ENCODE measurements around the gene KRR1.

Gene KRR1

DNA sequence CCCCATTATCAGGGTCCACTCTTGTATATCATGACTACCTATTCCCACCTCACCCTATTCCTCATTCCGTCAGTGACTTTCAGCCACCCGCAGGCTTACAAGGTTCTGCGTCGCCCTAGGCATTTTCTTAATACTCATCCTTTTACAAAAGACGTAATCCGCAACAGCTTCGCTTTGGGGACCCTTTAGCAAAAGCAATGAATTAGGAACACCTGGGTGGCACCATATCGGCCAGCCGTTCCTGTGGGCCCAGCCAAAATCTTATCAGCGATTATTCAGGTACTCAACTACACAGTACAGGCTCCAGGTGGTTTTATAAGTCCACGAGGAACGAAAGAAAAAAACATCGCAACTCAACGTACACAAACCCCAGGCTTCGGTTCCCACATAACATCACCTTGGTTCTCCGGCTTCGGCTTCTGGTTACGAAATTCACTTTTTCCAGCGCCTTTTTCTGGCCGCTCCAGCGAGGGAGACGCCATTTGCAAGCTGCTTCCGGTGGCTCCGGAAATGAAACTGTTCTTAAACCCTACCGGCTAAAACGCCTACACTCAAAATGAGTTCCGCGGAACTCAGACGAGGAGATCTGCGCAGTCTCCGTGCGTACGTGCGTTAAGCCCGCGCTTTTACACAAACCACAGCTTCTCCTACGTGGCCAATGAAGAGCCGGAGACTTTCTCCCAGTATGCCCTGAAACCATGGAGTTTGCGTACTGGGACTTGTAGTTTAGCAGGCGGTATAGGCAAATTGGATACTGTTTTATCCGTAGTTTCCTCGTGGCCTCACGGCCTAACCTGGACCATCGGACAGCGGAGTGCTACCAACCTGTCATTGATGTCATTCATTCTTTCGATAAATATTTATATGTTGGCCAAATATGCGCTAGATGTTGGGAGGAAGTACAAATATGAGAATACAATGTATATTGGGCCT is at the start of gene KRR1:
TSS of gene KRR1 (minus strand) at position 494 of the 933 bp plus-strand sequence. CDS start at position 482, 12 bp downstream.
- peak; percentile 99 for ATAC-seq
- Mint-ChIP-seq H3K36me3 (peaks cover under 1% of the 10 kb centered on the region), H3K4me1 (peaks cover 30% of the 10 kb centered on the region), H3K27me3 (no peaks in the 10 kb centered on the region), H3K9me3 (no peaks in the 10 kb centered on the region), H3K27ac (peak within 1 kb of the TSS; percentile 97), H3K4me3 (peak within 1 kb of the TSS; percentile 96)

DNA sequence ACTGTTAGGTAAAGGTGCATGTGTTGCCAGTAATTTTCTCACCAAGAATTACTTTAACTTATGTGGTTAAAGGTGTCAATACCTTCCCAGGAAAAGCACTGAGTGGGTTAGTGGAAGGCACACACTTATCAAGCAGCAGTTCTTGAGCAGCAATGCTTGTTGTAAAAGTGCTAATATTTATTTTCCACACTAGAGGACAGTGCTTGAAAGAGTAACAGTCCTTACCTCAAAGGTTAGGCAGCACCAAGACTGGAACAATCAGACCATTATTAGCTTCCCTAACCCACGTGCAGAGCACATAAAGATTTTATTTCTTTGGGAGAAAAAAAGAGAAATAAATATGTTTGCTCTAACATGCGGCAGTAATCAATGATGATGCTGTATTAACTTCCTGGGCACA is 48.8 kb upstream of the KRR1 start:
- Mint-ChIP-seq H3K4me3 (no peak overlapping the region), H3K27me3 (peaks cover 9% of the 10 kb centered on the region), H3K27ac (no peak overlapping the region), H3K4me1 (no peaks in the 10 kb centered on the region), H3K9me3 (no peaks in the 10 kb centered on the region), H3K36me3 (no peaks in the 10 kb centered on the region)
- no peak for ATAC-seq

DNA sequence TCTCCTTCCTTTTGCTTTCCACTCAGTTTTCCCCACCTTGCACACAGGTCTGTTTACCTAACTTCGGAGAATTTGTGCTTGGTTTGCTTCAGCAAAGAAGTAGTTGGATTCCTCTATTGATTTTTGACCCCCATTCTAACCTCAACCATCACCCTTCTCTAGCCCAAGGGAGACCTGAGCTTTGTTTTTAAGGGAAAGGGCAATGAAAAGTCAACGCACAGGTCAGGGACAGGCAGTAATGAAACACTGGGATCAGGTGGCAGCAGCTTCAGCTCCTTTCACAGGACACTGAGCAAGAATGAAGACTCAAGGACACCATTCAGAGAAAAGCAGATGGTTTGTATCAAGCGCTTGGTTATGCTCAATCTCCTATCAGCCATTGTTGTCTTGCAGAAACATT is 46.9 kb upstream of the KRR1 start:
- no peak for ATAC-seq
- peaks cover 9% of the 10 kb centered on the region for H3K27me3 Mint-ChIP-seq
- H3K9me3 Mint-ChIP-seq = no peaks in the 10 kb centered on the region
- no peak overlapping the region for H3K27ac Mint-ChIP-seq
- H3K4me1 Mint-ChIP-seq = no peaks in the 10 kb centered on the region
- no peak overlapping the region for H3K4me3 Mint-ChIP-seq
- no peaks in the 10 kb centered on the region for H3K36me3 Mint-ChIP-seq

- no peak overlapping the region for H3K4me3 Mint-ChIP-seq
Observed at GRCh38 chr12:75556311-75556899, 45.0 kb upstream of the KRR1 start.

DNA sequence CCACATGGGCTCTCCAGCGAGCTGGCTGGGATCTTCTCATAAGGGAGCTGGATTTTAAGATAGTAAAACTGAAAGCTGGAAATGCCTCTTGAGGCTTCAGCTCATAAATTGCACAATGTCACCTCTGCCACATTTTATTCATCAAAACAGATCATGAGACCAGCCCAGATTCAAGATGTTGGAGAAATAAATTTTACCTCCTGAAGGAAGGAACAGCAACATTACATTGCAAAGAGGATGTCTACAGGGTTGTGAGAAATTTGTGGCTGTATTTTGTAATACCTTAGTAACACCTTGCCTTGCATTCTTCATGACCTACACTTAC is 43.1 kb upstream of the KRR1 start:
- Mint-ChIP-seq H3K36me3 (no peaks in the 10 kb centered on the region), H3K27me3 (peaks cover 10% of the 10 kb centered on the region), H3K4me1 (no peaks in the 10 kb centered on the region), H3K9me3 (no peaks in the 10 kb centered on the region), H3K27ac (no peak overlapping the region), H3K4me3 (no peak overlapping the region)
- no peak for ATAC-seq

More at GRCh38 chr12:75556311-75556899, 45.0 kb upstream of the KRR1 start:
- Mint-ChIP-seq H3K27me3 (peaks cover 3% of the 10 kb centered on the region), H3K9me3 (no peaks in the 10 kb centered on the region), H3K27ac (no peak overlapping the region), H3K4me1 (no peaks in the 10 kb centered on the region), H3K36me3 (no peaks in the 10 kb centered on the region)
- ATAC-seq = no peak

GRCh38 chr12:75553836-75554555 is 42.6 kb upstream of the KRR1 start:
- ATAC-seq = no peak
- no peaks in the 10 kb centered on the region for H3K4me1 Mint-ChIP-seq
- H3K27me3 Mint-ChIP-seq = peaks cover 10% of the 10 kb centered on the region
- no peak overlapping the region for H3K4me3 Mint-ChIP-seq
- no peaks in the 10 kb centered on the region for H3K9me3 Mint-ChIP-seq
- H3K27ac Mint-ChIP-seq = no peak overlapping the region
- no peaks in the 10 kb centered on the region for H3K36me3 Mint-ChIP-seq

DNA sequence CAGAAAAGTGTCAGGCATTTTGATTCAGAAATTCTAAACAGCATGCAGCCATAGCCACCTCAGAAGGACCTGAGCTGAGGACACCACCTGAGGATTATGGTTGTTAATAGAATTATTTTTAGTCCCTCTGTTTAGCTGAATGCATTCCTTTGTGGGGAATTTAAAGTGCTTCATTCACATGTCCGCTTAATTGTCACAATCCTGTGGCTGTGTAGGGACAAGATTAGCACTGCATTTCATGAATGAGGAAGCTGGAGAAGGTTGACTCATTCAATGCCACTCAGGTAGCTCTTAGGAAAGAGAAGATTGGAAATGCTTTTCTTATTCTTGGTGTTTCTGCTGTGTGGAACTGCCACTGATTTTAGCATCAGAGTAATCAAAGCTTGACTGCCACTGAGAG is 42.0 kb upstream of the KRR1 start:
- no peak overlapping the region for H3K27ac Mint-ChIP-seq
- H3K36me3 Mint-ChIP-seq = no peaks in the 10 kb centered on the region
- peaks cover 10% of the 10 kb centered on the region for H3K27me3 Mint-ChIP-seq
- ATAC-seq = no peak
- no peaks in the 10 kb centered on the region for H3K9me3 Mint-ChIP-seq
- no peaks in the 10 kb centered on the region for H3K4me1 Mint-ChIP-seq
- no peak overlapping the region for H3K4me3 Mint-ChIP-seq

DNA sequence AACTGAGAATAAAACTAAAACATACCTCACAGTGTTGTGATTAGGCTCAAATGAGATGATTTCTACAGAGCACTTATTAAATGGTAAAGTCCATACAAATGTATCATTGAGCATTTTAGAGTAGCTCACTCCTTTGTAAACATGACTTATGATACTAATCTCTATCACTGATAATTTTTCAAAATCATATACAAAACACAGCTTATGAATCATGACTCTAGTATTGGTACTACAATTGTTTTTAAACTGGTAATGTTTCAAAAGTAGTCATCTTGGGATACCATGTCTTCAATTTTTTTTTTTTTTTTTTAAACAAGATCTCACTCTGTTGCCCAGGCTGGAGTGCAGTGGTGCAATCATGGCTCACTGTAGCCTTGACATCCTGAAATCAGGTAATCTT is 40.1 kb upstream of the KRR1 start:
- no peaks in the 10 kb centered on the region for H3K36me3 Mint-ChIP-seq
- ATAC-seq = no peak

DNA sequence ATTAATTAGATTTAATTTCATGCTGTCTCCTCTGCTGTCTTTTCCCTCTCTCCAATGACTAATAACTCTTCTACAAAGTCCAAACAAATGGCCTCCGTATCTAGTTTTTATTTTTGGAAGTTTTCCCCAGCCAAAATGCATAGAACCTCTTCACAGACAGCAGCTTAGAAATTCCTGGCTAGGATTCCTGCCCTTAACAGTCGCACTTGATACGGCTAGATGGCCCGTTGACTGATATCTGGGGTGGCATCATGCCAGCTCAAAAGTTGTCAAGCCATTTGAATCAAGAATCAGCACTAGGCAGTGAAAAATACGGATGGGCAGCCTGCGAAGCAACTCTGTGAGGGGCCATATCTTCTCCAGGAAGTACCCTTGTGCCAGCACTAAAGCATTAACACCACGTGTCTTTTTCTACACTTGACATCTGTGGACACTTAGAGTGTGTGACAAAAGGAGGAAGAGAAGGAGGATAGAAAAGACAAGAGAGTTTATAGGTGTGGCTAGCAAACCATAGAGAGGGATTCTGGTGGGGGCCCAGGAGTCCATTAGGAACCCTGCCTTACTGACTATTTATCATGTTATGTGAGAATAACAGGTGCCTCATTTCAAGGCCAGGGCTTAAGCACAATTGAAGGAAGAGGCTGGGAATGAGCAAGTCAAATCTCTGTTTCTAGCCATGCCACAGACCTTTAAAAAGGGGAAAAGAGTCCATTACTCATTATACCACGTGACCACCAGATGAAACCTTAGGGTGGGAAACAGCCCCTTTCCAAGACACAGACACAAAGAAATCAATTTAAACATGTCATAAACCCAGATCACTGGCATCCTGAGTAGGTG is 39.2 kb upstream of the KRR1 start:
- no peaks in the 10 kb centered on the region for H3K4me1 Mint-ChIP-seq
- no peaks in the 10 kb centered on the region for H3K36me3 Mint-ChIP-seq
- no peaks in the 10 kb centered on the region for H3K9me3 Mint-ChIP-seq
- ATAC-seq = no peak
- no peak overlapping the region for H3K4me3 Mint-ChIP-seq
- H3K27ac Mint-ChIP-seq = no peak overlapping the region
- peaks cover 20% of the 10 kb centered on the region for H3K27me3 Mint-ChIP-seq

More for the DNA sequence above, 40.1 kb upstream of the KRR1 start:
- Mint-ChIP-seq H3K27ac (no peak overlapping the region), H3K27me3 (peaks cover 19% of the 10 kb centered on the region), H3K4me1 (no peaks in the 10 kb centered on the region), H3K9me3 (no peaks in the 10 kb centered on the region), H3K4me3 (no peak overlapping the region)

DNA sequence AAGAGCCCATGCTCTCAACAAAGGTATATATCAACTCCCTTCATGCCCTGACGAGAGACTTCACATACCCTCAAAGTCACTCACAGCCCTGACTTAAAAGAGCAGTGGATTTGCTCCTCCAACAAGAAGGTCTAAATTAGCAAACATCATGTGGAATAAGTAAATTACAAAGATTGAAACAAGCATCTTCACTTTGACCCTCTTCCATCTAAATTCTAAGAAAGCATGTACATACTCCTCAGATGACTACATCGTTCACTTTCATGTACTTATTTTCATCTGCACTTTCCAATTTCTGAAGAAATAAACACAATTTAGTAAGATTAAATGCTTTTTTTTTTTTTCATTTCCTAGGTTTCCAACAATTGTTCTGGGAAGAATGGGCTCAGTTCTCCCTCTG is 38.6 kb upstream of the KRR1 start:
- no peaks in the 10 kb centered on the region for H3K36me3 Mint-ChIP-seq
- peaks cover 26% of the 10 kb centered on the region for H3K27me3 Mint-ChIP-seq
- no peaks in the 10 kb centered on the region for H3K4me1 Mint-ChIP-seq
- H3K9me3 Mint-ChIP-seq = no peaks in the 10 kb centered on the region
- no peak for ATAC-seq
- no peak overlapping the region for H3K27ac Mint-ChIP-seq
- H3K4me3 Mint-ChIP-seq = no peak overlapping the region

DNA sequence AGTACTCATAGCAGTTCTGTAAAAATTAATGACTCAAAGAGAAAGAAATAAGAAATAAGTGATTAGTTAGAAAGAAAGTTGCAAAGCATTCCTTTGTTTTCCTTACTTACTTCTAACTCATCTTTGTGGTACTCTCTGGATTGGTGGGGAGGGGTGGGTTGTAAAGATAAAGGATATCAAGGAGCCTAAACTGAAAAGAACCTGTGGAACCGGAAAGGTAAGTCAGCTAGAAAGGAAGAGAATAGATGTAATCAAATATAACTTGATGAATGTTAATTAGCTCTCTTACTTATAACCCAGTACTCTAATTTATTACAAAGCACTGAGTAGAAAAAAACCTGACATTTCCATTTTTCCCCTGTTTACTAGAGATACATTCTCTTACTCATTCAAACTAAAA is 37.5 kb upstream of the KRR1 start:
- ATAC-seq = no peak
- no peak overlapping the region for H3K4me3 Mint-ChIP-seq
- no peak overlapping the region for H3K27ac Mint-ChIP-seq
- H3K9me3 Mint-ChIP-seq = no peaks in the 10 kb centered on the region
- H3K4me1 Mint-ChIP-seq = no peaks in the 10 kb centered on the region
- H3K36me3 Mint-ChIP-seq = no peaks in the 10 kb centered on the region
- peaks cover 37% of the 10 kb centered on the region for H3K27me3 Mint-ChIP-seq

GRCh38 chr12:75545636-75546035 is 34.2 kb upstream of the KRR1 start:
- H3K27ac Mint-ChIP-seq = no peak overlapping the region
- H3K4me3 Mint-ChIP-seq = no peak overlapping the region
- no peaks in the 10 kb centered on the region for H3K9me3 Mint-ChIP-seq
- no peaks in the 10 kb centered on the region for H3K4me1 Mint-ChIP-seq
- no peaks in the 10 kb centered on the region for H3K36me3 Mint-ChIP-seq
- ATAC-seq = no peak
- peaks cover 45% of the 10 kb centered on the region for H3K27me3 Mint-ChIP-seq

DNA sequence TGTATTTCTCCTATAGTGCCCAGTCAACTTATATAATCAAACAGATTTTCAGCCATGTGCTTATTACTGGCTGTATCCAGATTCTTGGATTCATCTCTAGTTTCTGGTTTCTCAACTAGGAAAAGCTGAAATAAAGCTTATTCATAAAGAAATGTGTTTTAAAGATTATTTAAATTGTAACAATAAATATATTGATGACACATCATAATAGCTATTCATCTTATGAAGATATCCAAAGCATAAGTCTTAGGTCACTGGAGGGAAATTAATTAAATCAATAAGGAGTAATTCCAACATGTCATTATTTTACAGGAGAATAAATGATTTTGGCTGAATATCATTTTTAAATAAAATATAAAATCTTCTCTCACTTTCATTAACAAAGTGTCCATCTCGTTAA is 32.1 kb upstream of the KRR1 start:
- Mint-ChIP-seq H3K27ac (no peak overlapping the region), H3K27me3 (peaks cover 37% of the 10 kb centered on the region), H3K4me1 (no peaks in the 10 kb centered on the region), H3K9me3 (no peaks in the 10 kb centered on the region), H3K4me3 (no peak overlapping the region), H3K36me3 (no peaks in the 10 kb centered on the region)
- ATAC-seq = no peak

- peaks cover 33% of the 10 kb centered on the region for H3K27me3 Mint-ChIP-seq
- no peaks in the 10 kb centered on the region for H3K9me3 Mint-ChIP-seq
- H3K27ac Mint-ChIP-seq = no peak overlapping the region
- no peaks in the 10 kb centered on the region for H3K36me3 Mint-ChIP-seq
- ATAC-seq = no peak
- no peaks in the 10 kb centered on the region for H3K4me1 Mint-ChIP-seq
- H3K4me3 Mint-ChIP-seq = no peak overlapping the region
Observed at GRCh38 chr12:75542942-75543341, 31.5 kb upstream of the KRR1 start.

DNA sequence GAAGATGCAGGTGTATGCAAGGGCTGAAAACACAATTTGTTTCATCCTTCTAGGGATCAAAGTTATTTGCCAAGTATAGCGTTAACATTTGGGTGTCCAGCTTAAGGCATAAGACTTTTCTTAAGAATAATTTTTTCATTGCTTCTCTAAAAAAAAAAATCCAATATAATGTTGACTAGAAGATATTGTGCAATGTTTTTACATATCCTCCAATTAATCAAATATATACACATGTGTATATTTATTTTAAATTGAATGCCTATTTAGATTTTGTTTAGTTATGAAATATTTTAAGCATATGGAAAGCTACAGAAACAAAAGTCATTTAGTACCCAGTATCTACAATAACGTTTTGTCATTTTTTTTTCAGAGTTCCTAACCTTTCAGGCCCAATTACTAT is 28.5 kb upstream of the KRR1 start:
- Mint-ChIP-seq H3K27ac (no peak overlapping the region), H3K4me3 (no peak overlapping the region), H3K36me3 (no peaks in the 10 kb centered on the region), H3K27me3 (peaks cover 19% of the 10 kb centered on the region), H3K4me1 (no peaks in the 10 kb centered on the region), H3K9me3 (no peaks in the 10 kb centered on the region)
- ATAC-seq = no peak

All from stimulated activated memory B cell treated with anti-CD40 and anti-IgM and Interleukin-4, amounts not matched to agents 10 μg/mL and 1 μg/mL and 100 μg/mL, for 72 hours (primary cell).